T-helper 2 cell treated with Interferon-gamma antibody and Interleukin-4, amounts not matched to agents 100 ng/mL and 5 ng/mL, for 36 hours (primary cell): Measurements from ENCODE around the gene STARD8. TPM values are rescaled to one million over a fixed set of nuclear protein-coding genes. Genes with fewer than 3 reads are reported as not detected.
"Not testable (repeated sequence)": the region's sequence is repeated elsewhere in the genome, so short reads cannot be mapped to it uniquely, and the experiment has no call there.

Experiments used
- intact Hi-C: fragments of 100-400 bp; cut with micrococcal nuclease; formaldehyde crosslinking; loops from one replicate; pipeline ENCODE4 v1.15.1; 2023
- total RNA-seq: library from RNA; stranded (reverse); gene quantifications from 2 replicates; pipeline ENCODE4 v1.2.3, GENCODE V29; 2022

STARD8 gene
- 2.3 and 2.8 TPM in 2 replicates for total RNA-seq

- intact Hi-C loops: no loop called here
Observed at GRCh38 chrX:68647156-68647957, at the start of gene STARD8. STARD8 (plus strand) TSS chrX:68647666; CDS start chrX:68647883, 217 bp downstream.

GRCh38 chrX:68598841-68599240 lies 48.6 kb upstream of the STARD8 start:
- intact Hi-C loops: no loop called here

GRCh38 chrX:68599256-68600152 lies 48.0 kb upstream of the STARD8 start:
- intact Hi-C loops: no loop called here

- intact Hi-C loops: not testable (repeated sequence)
Observed at GRCh38 chrX:68604216-68604615, 43.2 kb upstream of the STARD8 start.

- intact Hi-C loops: not testable (repeated sequence)
Observed at GRCh38 chrX:68614733-68615132, 32.7 kb upstream of the STARD8 start.

GRCh38 chrX:68627986-68628385 lies 19.5 kb upstream of the STARD8 start:
- intact Hi-C loops: no loop called here

GRCh38 chrX:68629936-68630335 lies 17.5 kb upstream of the STARD8 start:
- intact Hi-C loops: not testable (repeated sequence)

- intact Hi-C loops: no loop called here
Observed at GRCh38 chrX:68631336-68631735, 16.1 kb upstream of the STARD8 start.

- intact Hi-C loops: no loop called here
Observed at GRCh38 chrX:68632491-68632890, 15.0 kb upstream of the STARD8 start.

GRCh38 chrX:68633981-68634380 lies 13.5 kb upstream of the STARD8 start:
- intact Hi-C loops: no loop called here

GRCh38 chrX:68634649-68635227 lies 12.7 kb upstream of the STARD8 start:
- intact Hi-C loops: no loop called here

GRCh38 chrX:68640661-68641060 lies 6.8 kb upstream of the STARD8 start:
- intact Hi-C loops: no loop called here

GRCh38 chrX:68644861-68645260 lies 2.6 kb upstream of the STARD8 start:
- intact Hi-C loops: no loop called here

- intact Hi-C loops: no loop called here
Observed at GRCh38 chrX:68646421-68646820, 1.0 kb upstream of the STARD8 start.

- intact Hi-C loops: no loop called here
Observed at GRCh38 chrX:68648960-68649359, 1.5 kb downstream of the STARD8 start.

- intact Hi-C loops: no loop called here
Observed at GRCh38 chrX:68650491-68650890, 3.0 kb downstream of the STARD8 start.

- intact Hi-C loops: no loop called here
Observed at GRCh38 chrX:68651110-68651509, 3.6 kb downstream of the STARD8 start.

GRCh38 chrX:68652326-68653170 lies 5.1 kb downstream of the STARD8 start:
- intact Hi-C loops: no loop called here

- intact Hi-C loops: no loop called here
Observed at GRCh38 chrX:68654693-68655092, 7.2 kb downstream of the STARD8 start.

- intact Hi-C loops: not testable (repeated sequence)
Observed at GRCh38 chrX:68656473-68656872, 9.0 kb downstream of the STARD8 start.

- intact Hi-C loops: no loop called here
Observed at GRCh38 chrX:68658530-68658929, 11.1 kb downstream of the STARD8 start.
